Measurements from ENCODE around the gene ROBO1.
"Not testable (repeated sequence)": the region's sequence is repeated elsewhere in the genome, so short reads cannot be mapped to it uniquely, and the experiment has no call there.

ROBO1 gene

DNA sequence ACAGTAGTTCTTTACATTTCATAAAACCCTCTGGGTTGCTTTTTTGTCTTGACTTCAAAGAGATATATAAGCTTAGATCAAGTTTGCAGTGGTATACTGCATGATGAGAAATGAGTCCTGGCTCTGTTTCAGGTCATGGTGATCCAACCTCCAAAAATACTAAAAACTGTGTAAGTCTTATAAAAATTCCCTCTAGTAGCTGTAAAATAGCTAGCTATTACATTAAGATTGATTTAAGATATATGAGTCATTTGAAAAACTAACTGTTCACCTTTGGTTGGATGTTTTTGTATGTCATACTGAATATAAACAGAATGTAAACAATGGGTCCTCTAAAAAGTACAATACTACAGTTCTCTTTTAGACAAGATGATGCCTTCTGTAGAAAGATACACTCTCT lies 879.2 kb downstream of the ROBO1 start:
- Histone ChIP-seq H3K27ac (ENCODE audit: low read depth, low read length) (no peak overlapping the region), H4K20me1 (ENCODE audit: low read depth, low read length) (no peaks in the 10 kb centered on the region)

GRCh38 chr3:78887547-78888011 lies 880.2 kb downstream of the ROBO1 start:
- Histone ChIP-seq H4K20me1 (ENCODE audit: low read depth, low read length) (no peaks in the 10 kb centered on the region), H3K27ac (ENCODE audit: low read depth, low read length) (no peak overlapping the region), H3K9ac (ENCODE audit: low read length) (no peak overlapping the region), H3K9me3 (ENCODE audit: insufficient read depth, low read length) (no peaks in the 10 kb centered on the region), H3K4me3 (ENCODE audit: insufficient read depth, low read length, poor library complexity, severe bottlenecking) (no peak overlapping the region), H3K36me3 (ENCODE audit: low read length) (no peaks in the 10 kb centered on the region), H3K9me2 (replicated peaks; ENCODE audit: insufficient read depth, low read length) (no peaks in the 10 kb centered on the region), H3K4me2 (ENCODE audit: low read depth, low read length, poor library complexity, severe bottlenecking) (no peak overlapping the region), H3F3A (ENCODE audit: insufficient read depth) (no peaks in the 10 kb centered on the region), H2AFZ (ENCODE audit: low read depth, low read length, severe bottlenecking) (no peak overlapping the region), H3K79me2 (ENCODE audit: insufficient read depth, low read length) (no peaks in the 10 kb centered on the region), H3K27me3 (ENCODE audit: low read length) (no peaks in the 10 kb centered on the region)
- TF ChIP-seq CTCF (IDR thresholded peaks at IDR 0.05; ENCODE audit: insufficient read depth, low read length, poor library complexity, severe bottlenecking): no peak
- TF ChIP-seq EZH2phosphoT487 (conservative IDR thresholded peaks at IDR 0.05; ENCODE audit: low read length): no peak

More for the DNA sequence above, 879.2 kb downstream of the ROBO1 start:
- H3K27me3 ChIP-seq (ENCODE audit: low read length): no peaks in the 10 kb centered on the region
- H3K4me2 ChIP-seq (ENCODE audit: low read depth, low read length, poor library complexity, severe bottlenecking): no peak overlapping the region
- H2AFZ ChIP-seq (ENCODE audit: low read depth, low read length, severe bottlenecking): no peak overlapping the region
- no peaks in the 10 kb centered on the region for H3K79me2 ChIP-seq (ENCODE audit: insufficient read depth, low read length)
- no peaks in the 10 kb centered on the region for H3K9me2 ChIP-seq (replicated peaks; ENCODE audit: insufficient read depth, low read length)
- no peaks in the 10 kb centered on the region for H3K36me3 ChIP-seq (ENCODE audit: low read length)
- H3K4me3 ChIP-seq (ENCODE audit: insufficient read depth, low read length, poor library complexity, severe bottlenecking): no peak overlapping the region
- H3K9me3 ChIP-seq (ENCODE audit: insufficient read depth, low read length): no peaks in the 10 kb centered on the region
- no peaks in the 10 kb centered on the region for H3F3A ChIP-seq (ENCODE audit: insufficient read depth)
- H3K9ac ChIP-seq (ENCODE audit: low read length): no peak overlapping the region
- TF ChIP-seq CTCF (IDR thresholded peaks at IDR 0.05; ENCODE audit: insufficient read depth, low read length, poor library complexity, severe bottlenecking): no peak
- no peak for TF ChIP-seq EZH2phosphoT487 (conservative IDR thresholded peaks at IDR 0.05; ENCODE audit: low read length)

DNA sequence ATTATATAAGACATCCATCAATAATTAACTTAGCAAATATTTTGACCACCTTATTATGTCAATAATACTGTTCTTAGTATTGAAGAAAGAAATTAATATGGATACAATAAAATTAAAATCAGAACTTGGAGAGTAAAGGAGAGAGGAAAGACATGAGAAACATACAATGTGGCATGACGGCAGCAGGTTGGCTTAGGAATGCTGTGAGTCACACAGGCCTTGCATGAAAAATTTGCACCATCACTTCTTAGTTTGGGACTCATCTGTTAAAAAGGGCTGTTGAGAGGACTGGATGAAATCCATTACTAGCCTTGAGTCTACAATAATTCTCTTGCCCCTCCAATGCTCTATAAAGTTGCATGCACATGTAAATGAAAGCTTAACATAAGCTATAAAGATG lies 880.8 kb downstream of the ROBO1 start:
- no peaks in the 10 kb centered on the region for H4K20me1 ChIP-seq (ENCODE audit: low read depth, low read length)
- no peaks in the 10 kb centered on the region for H3K79me2 ChIP-seq (ENCODE audit: insufficient read depth, low read length)
- H3K36me3 ChIP-seq (ENCODE audit: low read length): no peaks in the 10 kb centered on the region
- no peak overlapping the region for H3K27ac ChIP-seq (ENCODE audit: low read depth, low read length)
- H3K9ac ChIP-seq (ENCODE audit: low read length): no peak overlapping the region
- H3K9me2 ChIP-seq (replicated peaks; ENCODE audit: insufficient read depth, low read length): no peaks in the 10 kb centered on the region
- no peaks in the 10 kb centered on the region for H3K27me3 ChIP-seq (ENCODE audit: low read length)
- no peak overlapping the region for H3K4me3 ChIP-seq (ENCODE audit: insufficient read depth, low read length, poor library complexity, severe bottlenecking)
- no peak overlapping the region for H2AFZ ChIP-seq (ENCODE audit: low read depth, low read length, severe bottlenecking)
- H3F3A ChIP-seq (ENCODE audit: insufficient read depth): no peaks in the 10 kb centered on the region
- H3K4me2 ChIP-seq (ENCODE audit: low read depth, low read length, poor library complexity, severe bottlenecking): no peak overlapping the region
- no peaks in the 10 kb centered on the region for H3K9me3 ChIP-seq (ENCODE audit: insufficient read depth, low read length)
- TF ChIP-seq EZH2phosphoT487 (conservative IDR thresholded peaks at IDR 0.05; ENCODE audit: low read length) (no peak), CTCF (IDR thresholded peaks at IDR 0.05; ENCODE audit: insufficient read depth, low read length, poor library complexity, severe bottlenecking) (no peak)

DNA sequence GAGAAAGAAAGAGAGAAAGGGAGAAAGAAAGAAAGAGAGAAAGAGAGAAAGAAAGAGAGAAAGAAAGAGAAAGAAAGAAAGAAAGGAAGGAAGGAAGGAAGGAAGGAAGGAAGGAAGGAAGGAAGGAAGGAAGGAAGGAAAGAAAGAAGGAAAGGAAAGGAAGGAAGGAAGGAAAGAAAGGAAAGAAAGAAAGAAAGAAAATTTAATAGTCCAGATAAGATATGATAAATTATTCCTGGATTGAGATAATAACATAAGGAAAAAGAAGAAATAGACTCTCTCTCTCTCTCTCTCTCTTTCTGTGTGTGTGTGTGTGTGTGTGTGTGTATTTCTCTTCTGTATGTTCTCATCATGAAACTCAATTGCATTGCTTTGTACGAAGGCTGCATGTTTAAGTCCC lies 883.2 kb downstream of the ROBO1 start:
- not testable (repeated sequence) for H2AFZ ChIP-seq (ENCODE audit: low read depth, low read length, severe bottlenecking); H3K4me2 ChIP-seq (ENCODE audit: low read depth, low read length, poor library complexity, severe bottlenecking); H3K9ac ChIP-seq (ENCODE audit: low read length); H3K27me3 ChIP-seq (ENCODE audit: low read length); H3K79me2 ChIP-seq (ENCODE audit: insufficient read depth, low read length); H4K20me1 ChIP-seq (ENCODE audit: low read depth, low read length); H3F3A ChIP-seq (ENCODE audit: insufficient read depth); H3K9me3 ChIP-seq (ENCODE audit: insufficient read depth, low read length); H3K4me3 ChIP-seq (ENCODE audit: insufficient read depth, low read length, poor library complexity, severe bottlenecking); H3K36me3 ChIP-seq (ENCODE audit: low read length); H3K27ac ChIP-seq (ENCODE audit: low read depth, low read length); H3K9me2 ChIP-seq (replicated peaks; ENCODE audit: insufficient read depth, low read length)
